ENCODE results near the gene RNF213.
A peak's percentile ranks its signal among the peaks of the same experiment; 100 is the strongest.
"Not testable (repeated sequence)": the region's sequence is repeated elsewhere in the genome, so short reads cannot be mapped to it uniquely, and the experiment has no call there.

Gene RNF213

DNA sequence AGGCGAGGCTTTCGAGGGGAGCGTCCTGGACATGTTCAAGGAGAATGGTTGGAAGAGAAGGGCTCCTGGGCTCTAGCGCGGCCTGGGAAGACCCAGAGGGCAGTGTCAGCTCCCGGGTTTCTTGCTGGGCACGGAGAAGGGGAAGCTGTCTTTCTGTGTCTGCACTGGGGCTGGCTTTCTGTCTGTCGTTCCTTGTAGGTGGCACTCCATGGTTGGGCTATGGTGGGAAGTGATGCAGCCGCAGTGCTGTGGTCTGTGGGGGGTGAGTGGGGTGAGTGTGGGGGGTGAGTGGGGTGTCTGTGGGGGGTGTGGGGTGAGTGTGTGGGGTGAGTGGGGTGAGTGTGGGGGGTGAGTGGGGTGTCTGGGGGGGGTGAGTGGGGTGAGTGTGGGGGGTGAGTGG is 13.7 kb downstream of the RNF213 start:
- peaks cover 11 to 12% of the 10 kb centered on the region in 2 donors for H3K36me3 ChIP-seq (ENCODE audit: control insufficient read depth in 2 of 2, insufficient read depth in 2 of 2, low read length in 2 of 2)

GRCh38 chr17:80274871-80275449 is 14.3 kb downstream of the RNF213 start:
- Histone ChIP-seq H3K4me1 (ENCODE audit: control insufficient read depth, insufficient read depth, low read length) (peaks cover 13% of the 10 kb centered on the region), H3K27ac (ENCODE audit: low read length) (no peak overlapping the region), H3K9me3 (ENCODE audit: control insufficient read depth in 2 of 2, low read length in 2 of 2) (no peaks in the 10 kb centered on the region), H3K4me3 (ENCODE audit: low read length in 2 of 2) (no peak overlapping the region), H3K36me3 (ENCODE audit: control insufficient read depth in 2 of 2, insufficient read depth in 2 of 2, low read length in 2 of 2) (peaks cover 5 to 9% of the 10 kb centered on the region in 2 donors), H3K27me3 (ENCODE audit: control insufficient read depth in 1 of 2, insufficient read depth in 2 of 2, low read length in 2 of 2) (no peaks in the 10 kb centered on the region), H3K9ac (ENCODE audit: low read length in 2 of 2) (no peak overlapping the region)

More for the DNA sequence above, 13.7 kb downstream of the RNF213 start:
- Histone ChIP-seq H3K9ac (ENCODE audit: low read length in 2 of 2) (no peak overlapping the region), H3K4me3 (ENCODE audit: low read length in 2 of 2) (no peak overlapping the region), H3K27me3 (ENCODE audit: control insufficient read depth in 1 of 2, insufficient read depth in 2 of 2, low read length in 2 of 2) (no peaks in the 10 kb centered on the region), H3K4me1 (ENCODE audit: control insufficient read depth, insufficient read depth, low read length) (peaks cover 10% of the 10 kb centered on the region), H3K9me3 (ENCODE audit: control insufficient read depth in 2 of 2, low read length in 2 of 2) (no peaks in the 10 kb centered on the region), H3K27ac (ENCODE audit: low read length) (no peak overlapping the region)

DNA sequence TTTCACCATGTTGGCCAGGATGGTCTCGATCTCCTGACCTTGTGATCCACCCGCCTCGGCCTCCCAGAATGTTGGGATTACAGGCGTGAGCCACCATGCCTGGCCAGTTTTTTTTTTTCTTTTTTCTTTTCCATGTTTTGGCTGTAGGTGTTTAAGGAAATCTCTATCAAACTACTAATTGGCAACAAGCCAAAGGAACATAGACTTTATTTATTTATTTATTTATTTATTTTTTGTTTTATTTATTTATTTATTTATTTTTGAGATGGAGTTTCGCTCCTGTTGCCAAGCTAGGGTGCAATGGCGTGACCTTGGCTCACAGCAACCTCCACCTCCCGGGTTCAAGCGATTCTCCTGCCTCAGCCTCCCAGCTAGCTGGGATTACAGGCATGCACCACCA is 15.2 kb downstream of the RNF213 start:
- H3K4me3 ChIP-seq (ENCODE audit: low read length in 2 of 2); H3K27ac ChIP-seq (ENCODE audit: low read length); H3K9ac ChIP-seq (ENCODE audit: low read length in 2 of 2); H3K36me3 ChIP-seq (ENCODE audit: control insufficient read depth in 2 of 2, insufficient read depth in 2 of 2, low read length in 2 of 2); H3K9me3 ChIP-seq (ENCODE audit: control insufficient read depth in 2 of 2, low read length in 2 of 2); H3K27me3 ChIP-seq (ENCODE audit: control insufficient read depth in 1 of 2, insufficient read depth in 2 of 2, low read length in 2 of 2): not testable (repeated sequence)
- H3K4me1 ChIP-seq (ENCODE audit: control insufficient read depth, insufficient read depth, low read length), result peaks cover 15% of the 10 kb centered on the region

GRCh38 chr17:80277751-80278671 is 17.4 kb downstream of the RNF213 start:
- H3K36me3 ChIP-seq (ENCODE audit: control insufficient read depth in 2 of 2, insufficient read depth in 2 of 2, low read length in 2 of 2), result peaks cover 3 to 8% of the 10 kb centered on the region in 2 donors
- no peaks in the 10 kb centered on the region for H3K9me3 ChIP-seq (ENCODE audit: control insufficient read depth in 2 of 2, low read length in 2 of 2)
- peak overlapping the region in 1 of 2 donors; percentile 15 for H3K4me3 ChIP-seq (ENCODE audit: low read length in 2 of 2)
- H3K27me3 ChIP-seq (ENCODE audit: control insufficient read depth in 1 of 2, insufficient read depth in 2 of 2, low read length in 2 of 2), result no peaks in the 10 kb centered on the region
- no peak overlapping the region for H3K27ac ChIP-seq (ENCODE audit: low read length)
- H3K4me1 ChIP-seq (ENCODE audit: control insufficient read depth, insufficient read depth, low read length), result peaks cover 15% of the 10 kb centered on the region
- H3K9ac ChIP-seq (ENCODE audit: low read length in 2 of 2), result no peak overlapping the region

DNA sequence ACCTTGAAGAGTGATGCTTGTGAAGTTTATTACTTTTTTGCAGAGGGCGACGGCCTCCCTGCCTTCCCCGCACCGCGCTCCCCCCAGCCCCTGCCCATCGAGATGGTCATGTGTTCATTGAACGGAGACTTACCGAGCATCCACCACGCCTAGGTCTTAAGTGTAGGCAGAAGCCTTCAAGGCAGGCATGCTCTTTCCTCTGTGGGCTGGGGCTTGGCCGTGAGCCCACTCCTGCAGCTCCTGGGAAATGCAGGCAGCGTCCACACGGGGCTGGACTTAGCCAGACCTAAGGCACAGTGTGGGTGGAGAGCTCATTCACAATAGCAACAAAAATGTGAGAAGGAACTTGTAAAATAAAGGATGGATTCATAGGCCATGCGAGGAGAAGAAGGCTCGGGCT is 19.2 kb downstream of the RNF213 start:
- no peak overlapping the region for H3K4me3 ChIP-seq (ENCODE audit: low read length in 2 of 2)
- H3K27me3 ChIP-seq (ENCODE audit: control insufficient read depth in 1 of 2, insufficient read depth in 2 of 2, low read length in 2 of 2), result no peaks in the 10 kb centered on the region
- H3K36me3 ChIP-seq (ENCODE audit: control insufficient read depth in 2 of 2, insufficient read depth in 2 of 2, low read length in 2 of 2), result peaks cover 0 to 8% of the 10 kb centered on the region in 2 donors
- no peaks in the 10 kb centered on the region for H3K9me3 ChIP-seq (ENCODE audit: control insufficient read depth in 2 of 2, low read length in 2 of 2)
- H3K27ac ChIP-seq (ENCODE audit: low read length), result no peak overlapping the region
- H3K4me1 ChIP-seq (ENCODE audit: control insufficient read depth, insufficient read depth, low read length), result peaks cover 15% of the 10 kb centered on the region
- no peak overlapping the region for H3K9ac ChIP-seq (ENCODE audit: low read length in 2 of 2)

- Histone ChIP-seq H3K9ac (ENCODE audit: low read length in 2 of 2) (no peak overlapping the region), H3K4me1 (ENCODE audit: control insufficient read depth, insufficient read depth, low read length) (peaks cover 15% of the 10 kb centered on the region), H3K27me3 (ENCODE audit: control insufficient read depth in 1 of 2, insufficient read depth in 2 of 2, low read length in 2 of 2) (no peaks in the 10 kb centered on the region), H3K27ac (ENCODE audit: low read length) (no peak overlapping the region), H3K9me3 (ENCODE audit: control insufficient read depth in 2 of 2, low read length in 2 of 2) (no peaks in the 10 kb centered on the region), H3K36me3 (ENCODE audit: control insufficient read depth in 2 of 2, insufficient read depth in 2 of 2, low read length in 2 of 2) (peaks cover 0 to 6% of the 10 kb centered on the region in 2 donors), H3K4me3 (ENCODE audit: low read length in 2 of 2) (no peak overlapping the region)
Measured at GRCh38 chr17:80281516-80281915, 20.9 kb downstream of the RNF213 start.

DNA sequence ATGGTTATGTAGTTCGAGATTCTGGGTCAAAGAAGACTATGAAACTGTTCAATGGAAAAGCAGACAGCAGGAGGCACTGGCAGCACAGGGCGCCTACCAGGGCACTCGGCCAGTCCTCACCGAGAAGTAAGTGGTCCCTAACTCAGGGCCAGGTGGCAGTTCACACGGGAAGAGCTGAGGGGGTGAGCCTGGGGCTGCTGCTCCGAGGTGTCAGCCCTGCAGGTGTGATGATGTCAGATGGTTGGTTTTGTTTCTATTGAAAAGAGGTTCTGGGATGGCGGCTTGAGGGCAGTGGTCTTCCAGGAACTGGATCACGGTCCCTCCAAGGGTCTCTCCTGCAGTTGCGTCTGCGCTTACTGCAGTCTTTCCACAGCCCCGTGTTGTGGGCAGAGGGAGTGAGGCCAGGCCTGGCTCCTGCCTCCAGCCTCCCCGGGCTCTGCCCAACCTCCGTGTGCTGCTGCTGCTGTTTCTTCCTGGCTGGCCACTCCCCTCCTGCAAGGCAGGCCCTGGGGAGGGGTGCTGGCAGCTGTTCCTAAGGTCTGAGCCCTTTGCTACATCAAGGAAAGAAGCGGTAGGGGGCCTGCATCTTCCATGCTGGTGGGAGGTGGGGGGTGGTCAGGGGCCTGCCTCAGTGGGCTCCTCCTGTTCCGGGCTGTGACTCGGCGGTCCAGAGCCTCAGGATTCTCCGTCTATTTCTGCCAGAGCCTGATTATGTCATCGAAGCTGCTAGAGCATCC is 22.6 kb downstream of the RNF213 start:
- Histone ChIP-seq H3K4me1 (ENCODE audit: control insufficient read depth, insufficient read depth, low read length) (peaks cover 9% of the 10 kb centered on the region), H3K9ac (ENCODE audit: low read length in 2 of 2) (no peak overlapping the region), H3K36me3 (ENCODE audit: control insufficient read depth in 2 of 2, insufficient read depth in 2 of 2, low read length in 2 of 2) (peaks cover 7 to 12% of the 10 kb centered on the region in 2 donors), H3K9me3 (ENCODE audit: control insufficient read depth in 2 of 2, low read length in 2 of 2) (no peaks in the 10 kb centered on the region), H3K4me3 (ENCODE audit: low read length in 2 of 2) (no peak overlapping the region), H3K27me3 (ENCODE audit: control insufficient read depth in 1 of 2, insufficient read depth in 2 of 2, low read length in 2 of 2) (no peaks in the 10 kb centered on the region), H3K27ac (ENCODE audit: low read length) (no peak overlapping the region)

GRCh38 chr17:80284631-80285030 is 24.0 kb downstream of the RNF213 start:
- no peak overlapping the region for H3K27ac ChIP-seq (ENCODE audit: low read length)
- peaks cover 17 to 18% of the 10 kb centered on the region in 2 donors for H3K36me3 ChIP-seq (ENCODE audit: control insufficient read depth in 2 of 2, insufficient read depth in 2 of 2, low read length in 2 of 2)
- H3K27me3 ChIP-seq (ENCODE audit: control insufficient read depth in 1 of 2, insufficient read depth in 2 of 2, low read length in 2 of 2), result no peaks in the 10 kb centered on the region
- no peak overlapping the region for H3K9ac ChIP-seq (ENCODE audit: low read length in 2 of 2)
- peaks cover 5% of the 10 kb centered on the region for H3K4me1 ChIP-seq (ENCODE audit: control insufficient read depth, insufficient read depth, low read length)
- no peaks in the 10 kb centered on the region for H3K9me3 ChIP-seq (ENCODE audit: control insufficient read depth in 2 of 2, low read length in 2 of 2)
- H3K4me3 ChIP-seq (ENCODE audit: low read length in 2 of 2), result no peak overlapping the region

- Histone ChIP-seq H3K36me3 (ENCODE audit: control insufficient read depth in 2 of 2, insufficient read depth in 2 of 2, low read length in 2 of 2) (peaks cover 24% of the 10 kb centered on the region in 2 donors), H3K27me3 (ENCODE audit: control insufficient read depth in 1 of 2, insufficient read depth in 2 of 2, low read length in 2 of 2) (no peaks in the 10 kb centered on the region), H3K9ac (ENCODE audit: low read length in 2 of 2) (no peak overlapping the region), H3K27ac (ENCODE audit: low read length) (no peak overlapping the region), H3K4me3 (ENCODE audit: low read length in 2 of 2) (no peak overlapping the region), H3K4me1 (ENCODE audit: control insufficient read depth, insufficient read depth, low read length) (no peaks in the 10 kb centered on the region), H3K9me3 (ENCODE audit: control insufficient read depth in 2 of 2, low read length in 2 of 2) (no peaks in the 10 kb centered on the region)
Measured at GRCh38 chr17:80285237-80285920, 24.7 kb downstream of the RNF213 start.

DNA sequence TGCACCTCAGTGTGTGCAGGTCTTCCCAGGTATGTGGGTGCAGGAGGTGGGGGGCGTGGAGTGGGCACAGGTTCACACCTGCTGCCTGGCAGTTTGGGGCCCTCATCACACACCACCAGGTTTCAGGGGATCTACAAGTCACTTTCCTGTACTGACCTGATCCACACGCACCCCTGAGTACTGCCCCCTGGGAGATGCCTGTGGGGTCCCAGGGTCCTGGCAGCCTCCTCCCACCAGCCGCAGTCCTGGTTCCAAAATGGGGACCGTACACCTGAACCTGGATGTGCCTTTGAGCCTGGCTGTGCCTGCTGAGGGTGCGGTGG is 25.9 kb downstream of the RNF213 start:
- Histone ChIP-seq H3K9ac (ENCODE audit: low read length in 2 of 2) (no peak overlapping the region), H3K4me3 (ENCODE audit: low read length in 2 of 2) (no peak overlapping the region), H3K27me3 (ENCODE audit: control insufficient read depth in 1 of 2, insufficient read depth in 2 of 2, low read length in 2 of 2) (no peaks in the 10 kb centered on the region), H3K36me3 (ENCODE audit: control insufficient read depth in 2 of 2, insufficient read depth in 2 of 2, low read length in 2 of 2) (peaks cover 32 to 33% of the 10 kb centered on the region in 2 donors), H3K4me1 (ENCODE audit: control insufficient read depth, insufficient read depth, low read length) (no peaks in the 10 kb centered on the region), H3K9me3 (ENCODE audit: control insufficient read depth in 2 of 2, low read length in 2 of 2) (no peaks in the 10 kb centered on the region), H3K27ac (ENCODE audit: low read length) (no peak overlapping the region)

Data from stomach smooth muscle (tissue), 2 donors.